ENCODE measurements around the gene ZMAT5.

The ZMAT5 gene, protein sequence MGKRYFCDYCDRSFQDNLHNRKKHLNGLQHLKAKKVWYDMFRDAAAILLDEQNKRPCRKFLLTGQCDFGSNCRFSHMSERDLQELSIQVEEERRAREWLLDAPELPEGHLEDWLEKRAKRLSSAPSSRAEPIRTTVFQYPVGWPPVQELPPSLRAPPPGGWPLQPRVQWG

GRCh38 chr22:29766632-29767170, at the start of gene ZMAT5:
ZMAT5 (minus strand) TSS chr22:29767007; CDS start chr22:29748544, 18,463 bp downstream.
- DNase-seq = peak; percentile 85

GRCh38 chr22:29816539-29816938, 49.7 kb upstream of the ZMAT5 start:
- DNase-seq = no peak

DNA sequence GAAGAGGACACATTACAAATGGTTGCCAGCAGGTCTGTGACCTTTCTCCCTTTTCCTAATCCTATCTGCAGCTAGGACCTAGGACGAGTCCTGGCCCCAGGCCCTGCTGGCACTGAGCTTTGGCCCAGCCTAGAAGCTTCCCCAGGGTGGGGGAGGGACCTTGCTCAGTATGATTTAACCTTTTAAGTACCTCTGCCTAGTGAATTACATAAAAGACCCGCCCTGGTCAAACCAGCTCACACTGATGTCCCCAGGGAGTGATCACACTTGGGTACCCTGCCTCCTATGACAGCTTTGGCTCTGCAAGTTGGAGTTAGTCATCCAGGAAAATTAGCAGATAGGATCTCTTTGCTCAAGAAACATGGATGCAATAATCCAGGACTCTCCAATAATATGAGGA, 49.3 kb upstream of the ZMAT5 start:
- DNase-seq = no peak

GRCh38 chr22:29815580-29815979, 48.8 kb upstream of the ZMAT5 start:
- no peak for DNase-seq

DNA sequence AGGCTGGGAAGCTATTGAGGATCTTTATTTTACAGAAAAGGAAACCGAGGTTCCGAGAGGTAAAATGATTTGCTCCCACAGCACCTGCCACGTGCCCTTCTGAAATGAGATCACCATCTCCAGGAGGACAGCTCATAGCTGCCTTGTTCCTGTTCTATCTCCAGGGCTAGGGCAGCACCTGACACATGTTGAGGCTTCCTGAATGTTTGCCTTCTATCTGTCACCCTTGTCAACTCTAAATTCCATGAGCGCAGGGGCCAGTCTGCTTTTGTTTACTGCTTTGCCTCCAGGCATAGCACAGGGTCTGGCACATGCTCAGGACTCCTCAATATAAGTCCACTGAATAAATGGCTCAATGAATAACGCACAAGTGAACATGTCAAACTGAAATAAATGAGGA, 47.2 kb upstream of the ZMAT5 start:
- no peak for DNase-seq

GRCh38 chr22:29813563-29813962, 46.8 kb upstream of the ZMAT5 start:
- no peak for DNase-seq

DNA sequence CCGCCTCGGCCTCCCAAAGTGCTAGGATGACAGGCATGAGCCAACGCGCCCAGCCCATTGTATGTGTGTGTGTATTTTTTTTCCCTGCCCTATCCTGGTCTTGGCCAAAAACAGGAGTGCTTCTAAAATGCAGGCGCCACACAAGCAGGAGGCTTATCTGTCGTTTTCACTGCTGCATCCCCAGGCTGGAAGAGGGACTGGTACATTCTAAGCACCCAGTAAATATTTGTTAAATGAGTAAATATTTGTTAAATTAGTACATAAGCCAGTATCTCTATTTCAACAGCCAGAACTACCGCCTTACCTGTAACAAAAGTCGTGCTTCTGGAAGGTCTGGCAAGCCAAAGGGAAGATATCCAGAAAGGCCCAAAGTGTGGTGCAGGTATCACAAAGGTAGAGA, 46.3 kb upstream of the ZMAT5 start:
- DNase-seq = no peak

- no peak for DNase-seq
These were observed 44.6 kb upstream of the ZMAT5 start for GRCh38 chr22:29811377-29811776.

DNA sequence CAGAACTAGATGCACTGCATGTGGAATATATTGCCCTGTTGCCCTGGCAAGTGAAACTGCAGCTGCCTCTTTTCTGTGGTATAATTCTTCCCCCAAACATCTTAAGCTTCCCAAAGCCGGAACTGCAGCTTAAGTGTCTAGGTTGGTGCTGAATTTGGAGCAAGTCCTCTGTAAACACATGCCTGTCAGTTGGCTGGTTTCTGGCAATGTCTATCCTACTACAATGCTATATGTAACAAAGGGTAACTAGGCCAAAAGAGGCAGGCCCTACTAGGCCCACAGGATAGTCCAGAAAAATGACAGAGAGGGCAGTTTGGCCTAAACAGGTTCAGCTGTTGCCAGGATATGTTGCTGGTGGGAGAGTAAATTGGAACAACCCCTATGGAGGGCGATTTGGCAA, 43.4 kb upstream of the ZMAT5 start:
- no peak for DNase-seq

GRCh38 chr22:29806196-29806595, 39.4 kb upstream of the ZMAT5 start:
- no peak for DNase-seq

DNA sequence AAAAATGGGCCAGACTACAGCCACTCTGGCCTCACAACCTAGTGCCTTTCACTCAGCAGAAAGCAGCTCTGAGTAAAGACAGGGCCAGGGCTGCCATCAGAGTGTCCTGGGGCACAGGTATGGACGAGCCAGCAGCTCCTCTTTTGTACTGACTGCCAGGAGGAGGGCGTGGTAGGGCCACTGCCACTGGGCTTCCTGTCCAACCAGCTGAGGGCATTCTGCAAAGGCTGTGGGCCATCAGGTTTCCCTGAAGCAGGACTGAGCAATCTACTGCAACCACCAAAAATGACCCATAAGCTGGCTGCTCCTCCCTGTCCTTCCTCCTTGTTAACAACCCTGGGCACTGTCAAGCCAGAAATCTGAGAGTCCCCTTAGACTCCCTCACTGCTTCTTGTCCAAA, 38.2 kb upstream of the ZMAT5 start:
- DNase-seq = no peak

- no peak for DNase-seq
These were observed 36.4 kb upstream of the ZMAT5 start for GRCh38 chr22:29803190-29803589.

- no peak for DNase-seq
These were observed 35.0 kb upstream of the ZMAT5 start for GRCh38 chr22:29801796-29802195.

DNA sequence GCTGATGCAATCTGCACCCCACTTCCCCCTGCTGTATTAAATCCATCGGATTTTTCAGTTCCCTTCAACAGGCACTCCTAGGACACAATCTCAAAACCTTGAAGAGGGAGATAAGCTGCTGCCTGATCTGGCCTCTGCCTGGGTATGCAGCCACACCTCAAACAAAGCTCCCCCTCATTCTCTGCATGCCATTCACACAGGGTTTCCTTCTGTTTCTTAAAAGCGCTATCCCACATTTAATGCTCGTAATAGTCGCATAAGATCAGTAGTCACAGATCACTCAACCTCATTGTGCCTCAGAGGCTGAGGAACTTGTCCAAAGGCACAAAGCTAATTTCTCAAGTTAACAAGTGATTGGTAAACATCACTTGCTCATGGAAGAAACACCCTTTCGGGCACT, 34.3 kb upstream of the ZMAT5 start:
- no peak for DNase-seq

DNA sequence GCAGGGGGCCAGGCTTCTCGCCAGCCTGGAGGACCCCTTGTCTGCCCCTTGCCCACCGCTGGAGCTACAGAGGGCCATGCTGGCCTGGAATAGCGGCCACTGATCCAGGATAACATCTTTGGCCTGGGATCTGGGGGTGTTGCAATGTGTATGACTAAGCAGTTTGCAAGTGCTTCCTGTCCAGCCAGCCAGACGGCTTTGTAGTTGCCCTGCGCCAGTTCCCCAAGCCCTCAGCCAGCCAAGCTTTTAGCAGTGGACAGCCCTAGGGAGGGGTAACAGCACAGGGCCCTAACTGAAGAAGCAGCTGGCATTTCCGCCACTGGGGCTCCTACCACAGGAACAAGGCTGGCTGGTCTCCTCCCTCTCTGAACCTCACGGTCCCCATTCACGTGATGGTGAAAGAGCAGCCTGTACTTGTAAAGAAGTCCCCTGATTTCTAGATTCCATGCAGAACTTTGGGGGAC, 32.4 kb upstream of the ZMAT5 start:
- no peak for DNase-seq

- no peak for DNase-seq
These were observed 32.0 kb upstream of the ZMAT5 start for GRCh38 chr22:29798801-29799200.

- DNase-seq = no peak
These were observed 31.5 kb upstream of the ZMAT5 start for GRCh38 chr22:29798318-29798717.

DNA sequence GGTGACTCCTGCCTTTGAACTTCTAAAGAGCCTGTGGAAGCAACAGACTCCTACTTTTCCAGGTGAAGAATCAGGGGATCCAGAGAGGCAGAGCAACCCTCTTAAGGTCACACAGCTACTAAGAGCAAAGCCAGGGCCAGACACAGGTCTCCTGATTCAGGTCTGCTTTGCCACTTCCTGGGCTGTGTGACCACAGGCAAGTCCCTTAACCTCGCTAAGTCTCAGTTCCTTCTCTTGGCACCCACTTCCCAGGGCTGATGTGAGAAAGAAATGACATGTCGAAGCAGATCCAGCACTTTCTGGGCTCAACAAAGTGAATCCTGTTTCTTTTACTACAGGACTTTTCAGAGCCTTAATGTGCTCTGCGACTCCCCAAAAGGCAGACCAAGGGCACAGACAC, 30.5 kb upstream of the ZMAT5 start:
- no peak for DNase-seq

- DNase-seq = no peak
These were observed 28.9 kb upstream of the ZMAT5 start for GRCh38 chr22:29795663-29796062.

DNA sequence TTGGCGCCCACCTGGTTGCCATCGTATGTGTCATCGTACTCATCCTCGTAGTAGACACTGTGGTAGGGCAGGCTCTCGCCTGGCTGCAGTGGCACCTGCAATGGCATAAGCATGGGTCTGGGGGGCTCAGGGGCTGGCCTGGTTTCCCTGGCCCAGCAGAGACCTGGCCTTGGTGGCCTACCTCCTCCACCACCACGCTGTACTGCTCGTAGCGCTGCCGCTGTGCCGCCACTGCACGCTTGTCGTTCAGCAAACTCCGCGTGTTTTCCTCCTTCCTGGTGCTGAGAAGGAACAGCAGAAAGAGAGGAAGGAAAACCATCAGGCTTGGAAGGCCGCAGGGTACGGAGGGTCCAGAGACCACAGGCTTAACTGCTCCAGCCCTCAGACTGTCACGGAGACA, 26.6 kb upstream of the ZMAT5 start:
- DNase-seq = no peak

DNA sequence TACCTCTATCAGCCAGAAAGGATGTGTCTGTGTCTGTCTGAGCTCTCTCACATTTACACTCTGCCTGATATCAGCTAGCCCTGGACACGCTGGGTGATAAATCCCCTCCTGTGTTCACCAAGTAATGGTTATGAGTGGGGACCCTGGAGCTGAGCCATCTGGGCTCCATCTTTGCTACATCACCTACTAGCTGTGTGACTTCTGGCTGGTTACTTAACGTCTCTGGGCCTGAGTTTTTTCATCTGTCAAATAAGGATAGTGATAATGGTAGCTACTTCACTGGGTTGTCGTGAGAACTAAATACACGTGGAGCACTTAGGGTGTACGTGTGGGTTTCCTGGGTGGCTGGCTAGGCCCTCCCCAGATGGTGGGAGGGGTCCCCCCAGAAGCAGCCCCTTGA, 23.3 kb upstream of the ZMAT5 start:
- no peak for DNase-seq

DNA sequence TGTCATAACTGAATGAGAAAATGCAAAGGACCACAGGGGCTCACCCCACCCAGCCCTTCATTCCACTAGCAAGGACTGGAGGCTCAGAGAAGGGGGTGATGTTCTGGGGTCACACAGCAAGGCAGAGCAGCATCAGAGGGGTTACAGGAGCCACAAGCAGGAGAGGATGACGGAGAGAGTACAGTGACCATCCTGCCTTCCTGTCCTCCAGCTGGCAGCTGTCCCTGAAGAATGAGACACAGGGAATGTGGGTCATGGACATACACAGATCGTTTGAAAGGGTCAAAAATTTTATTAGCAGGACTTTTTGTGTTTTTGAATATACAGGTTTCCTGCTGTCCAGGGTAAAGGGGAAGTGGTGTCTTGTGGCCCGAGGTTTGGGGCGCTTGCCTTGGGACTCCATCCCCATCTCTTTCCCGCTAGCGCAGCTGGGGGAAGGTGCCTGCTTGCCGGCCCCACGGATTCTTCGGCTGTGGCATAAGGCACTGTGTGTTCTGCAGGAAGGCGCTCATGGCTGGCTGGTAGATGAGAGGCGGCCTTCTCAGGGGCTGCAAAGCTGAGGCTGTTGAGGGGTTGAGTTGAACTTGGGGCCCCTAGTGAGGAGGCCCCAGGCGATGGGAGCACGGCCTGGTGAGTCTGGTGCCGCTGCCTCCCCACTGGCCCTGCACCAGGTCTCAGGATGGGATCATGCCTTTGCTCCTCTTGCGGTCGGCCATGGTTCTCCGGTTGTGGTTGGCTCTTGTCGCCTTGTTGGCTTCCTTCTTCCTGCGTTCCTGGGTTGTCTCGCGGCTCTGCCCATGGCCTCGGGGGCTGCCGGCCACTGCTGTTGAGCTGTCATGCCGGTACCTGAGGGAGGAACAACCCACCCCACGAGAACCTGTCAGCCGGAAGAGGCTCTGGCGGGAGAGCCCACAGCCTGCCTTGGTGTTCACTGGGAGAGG, 21.8 kb upstream of the ZMAT5 start:
- DNase-seq = no peak

DNA sequence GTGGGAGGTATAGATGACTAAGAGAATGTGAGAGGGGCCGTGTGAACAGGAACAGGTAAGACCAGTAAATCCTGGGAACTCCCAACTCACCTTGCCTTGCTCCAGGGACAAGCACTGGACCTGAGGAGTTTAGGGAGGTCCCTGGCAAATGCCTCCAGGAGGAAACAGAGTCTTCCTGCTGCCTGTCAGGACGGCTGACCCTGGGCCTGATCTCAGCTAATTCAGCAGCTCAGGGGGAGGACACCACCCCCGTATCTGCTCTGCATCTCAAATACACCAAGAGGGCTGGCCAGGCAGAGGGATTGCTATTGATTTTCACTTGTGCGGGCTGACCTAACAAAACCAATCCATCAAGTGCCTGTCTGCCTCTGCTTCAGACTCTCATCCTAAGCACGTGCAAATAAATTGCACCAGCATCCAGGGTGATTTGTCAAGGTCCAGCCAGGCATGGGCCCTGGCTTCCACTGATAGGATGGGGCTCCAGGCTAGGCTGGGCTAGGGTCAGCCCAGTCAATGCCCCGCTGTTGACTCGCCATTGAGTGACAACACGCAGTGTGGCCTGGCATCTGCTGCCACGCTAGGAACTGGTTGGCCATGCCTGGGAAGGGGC, 20.7 kb upstream of the ZMAT5 start:
- no peak for DNase-seq

- no peak for DNase-seq
These were observed 19.2 kb upstream of the ZMAT5 start for GRCh38 chr22:29786031-29786430.
